ENCODE data around the gene TSPEAR. TPM values are rescaled to one million over a fixed set of nuclear protein-coding genes. Genes with fewer than 3 reads are reported as not detected.
"Not testable (repeated sequence)": the region's sequence is repeated elsewhere in the genome, so short reads cannot be mapped to it uniquely, and the experiment has no call there.

Gene TSPEAR
- total and polyA plus RNA-seq, 4 experiments from 2014 or later, result 0.07 TPM; not detected in 3

DNA sequence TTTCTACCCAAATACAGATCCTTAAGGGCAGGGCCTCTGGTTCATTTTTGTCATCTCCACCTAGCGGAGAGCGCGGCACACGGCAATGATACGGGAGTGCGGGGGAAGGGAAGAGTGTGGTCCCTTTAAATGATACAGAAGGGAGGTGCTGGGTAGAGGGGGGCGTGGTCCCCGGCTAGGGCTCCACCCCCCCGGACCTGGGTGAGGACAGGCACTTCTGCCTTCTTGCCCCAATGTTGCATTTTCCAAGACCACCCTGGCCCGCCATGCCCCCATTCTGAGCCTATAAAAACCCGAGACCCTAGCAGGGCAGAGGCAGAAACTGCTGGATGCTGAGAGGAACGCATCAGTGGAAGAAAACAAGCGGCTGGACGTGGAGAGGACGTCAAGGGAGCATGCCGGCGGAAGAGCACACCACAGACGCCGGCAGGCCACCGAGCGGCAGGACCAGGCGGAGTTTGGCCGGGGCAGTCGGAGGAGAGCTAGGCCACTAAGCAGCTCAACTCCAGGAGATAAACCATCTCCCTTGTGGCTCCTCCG, 226.0 kb downstream of the TSPEAR start:
- intact Hi-C loops (cut with micrococcal nuclease), result no loop called here
- CTCF ChIA-PET (ENCODE audit: partially characterized antibody), result no interaction called here

DNA sequence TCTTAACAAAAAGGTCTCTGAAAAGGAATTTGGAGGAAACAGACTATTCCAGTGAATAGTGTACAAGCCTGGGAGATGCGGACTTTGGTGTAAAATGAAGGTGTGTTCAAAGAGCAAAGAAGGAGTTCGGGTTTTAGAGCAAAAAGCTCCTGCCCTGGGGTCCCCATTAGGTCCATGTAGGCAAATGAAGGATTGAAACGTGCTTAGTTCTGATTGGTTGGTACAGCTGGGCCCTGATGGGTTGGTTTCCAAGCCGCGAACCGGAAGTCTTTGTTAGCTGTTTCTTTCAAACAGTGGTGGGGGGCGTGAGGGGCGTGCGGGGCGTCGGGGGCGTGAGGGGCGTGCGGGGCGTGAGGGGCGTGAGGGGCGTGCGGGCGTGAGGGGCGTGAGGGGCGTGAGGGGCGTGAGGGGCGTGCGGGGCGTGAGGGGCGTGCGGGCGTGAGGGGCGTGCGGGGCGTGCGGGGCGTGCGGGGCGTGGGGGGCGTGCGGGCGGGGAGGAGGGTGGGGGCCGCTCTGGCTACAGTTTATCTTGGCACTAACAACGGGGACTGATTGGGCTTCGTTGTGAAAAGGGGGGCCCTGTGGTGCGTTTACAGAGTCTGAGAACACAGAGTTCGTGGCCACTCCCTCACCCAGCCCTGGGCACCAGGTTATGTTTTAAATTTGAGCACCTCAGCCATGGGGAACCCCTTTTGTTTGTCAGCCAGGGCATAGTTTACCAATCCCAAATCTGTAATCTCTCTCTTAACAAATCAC, 226.7 kb downstream of the TSPEAR start:
- intact Hi-C loops (cut with micrococcal nuclease), result no loop called here
- peaks cover 0 to 5% (median 0%) of the 10 kb centered on the region in 8 donors for H3K9me3 Mint-ChIP-seq
- ChIA-PET POLR2A (ENCODE audit: partially characterized antibody) (no interaction called here), CTCF (ENCODE audit: partially characterized antibody) (interaction anchor here (0.9 kb wide), 1 partner anchor 11 kb away, joined by 4 read pairs; no protein-coding TSS in a partner anchor)
- peaks cover 0 to 4% (median 2%) of the 10 kb centered on the region in 4 donors for H3K4me1 Mint-ChIP-seq
- H3K27me3 ChIP-seq (ENCODE audit: insufficient read depth, low read length), result no peaks in the 10 kb centered on the region
- DNase-seq, result no peak
- H3K4me3 Mint-ChIP-seq, result peak overlapping the region in 4 of 8 donors; percentile 57 to 81 (median 70)
- H3K27ac ChIP-seq (ENCODE audit: low read depth, low read length), result no peak overlapping the region
- no peak overlapping the region for H3K4me3 ChIP-seq (ENCODE audit: low read length in 2 of 2)
- no peaks in the 10 kb centered on the region for H3K36me3 Mint-ChIP-seq
- H3K27ac Mint-ChIP-seq, result peak overlapping the region in 1 of 7 donors; percentile 50
- H3K4me1 ChIP-seq (ENCODE audit: insufficient read depth, low read length), result peaks cover under 1% of the 10 kb centered on the region
- no peaks in the 10 kb centered on the region for H3K36me3 ChIP-seq (ENCODE audit: insufficient read depth, low read length)
- no peaks in the 10 kb centered on the region for H3K9me3 ChIP-seq (ENCODE audit: control insufficient read depth in 1 of 2, low read length in 2 of 2)
- peaks cover 4 to 11% of the 10 kb centered on the region in 2 donors for H3K27me3 Mint-ChIP-seq

More for the DNA sequence above, 226.0 kb downstream of the TSPEAR start:
- Mint-ChIP-seq H3K27ac (peak overlapping the region in 3 of 7 donors; percentile 17 to 50 (median 42)), H3K4me3 (peak overlapping the region in 7 of 8 donors; percentile 34 to 81 (median 57)), H3K9me3 (peaks cover 0 to 5% (median 0%) of the 10 kb centered on the region in 8 donors), H3K4me1 (peaks cover 0 to 4% (median 2%) of the 10 kb centered on the region in 4 donors), H3K36me3 (no peaks in the 10 kb centered on the region), H3K27me3 (peaks cover 7 to 11% of the 10 kb centered on the region in 2 donors)
- H3K4me3 ChIP-seq (ENCODE audit: low read length in 2 of 2), result no peak overlapping the region
- H3K27ac ChIP-seq (ENCODE audit: low read depth, low read length), result no peak overlapping the region
- no peaks in the 10 kb centered on the region for H3K36me3 ChIP-seq (ENCODE audit: insufficient read depth, low read length)
- no peaks in the 10 kb centered on the region for H3K9me3 ChIP-seq (ENCODE audit: control insufficient read depth in 1 of 2, low read length in 2 of 2)
- no peaks in the 10 kb centered on the region for H3K27me3 ChIP-seq (ENCODE audit: insufficient read depth, low read length)
- no peaks in the 10 kb centered on the region for H3K4me1 ChIP-seq (ENCODE audit: insufficient read depth, low read length)
- POLR2A ChIA-PET (ENCODE audit: partially characterized antibody), result no interaction called here
- DNase-seq, result peak in 4 of 5 donors; percentile 14 to 53 (median 32)

DNA sequence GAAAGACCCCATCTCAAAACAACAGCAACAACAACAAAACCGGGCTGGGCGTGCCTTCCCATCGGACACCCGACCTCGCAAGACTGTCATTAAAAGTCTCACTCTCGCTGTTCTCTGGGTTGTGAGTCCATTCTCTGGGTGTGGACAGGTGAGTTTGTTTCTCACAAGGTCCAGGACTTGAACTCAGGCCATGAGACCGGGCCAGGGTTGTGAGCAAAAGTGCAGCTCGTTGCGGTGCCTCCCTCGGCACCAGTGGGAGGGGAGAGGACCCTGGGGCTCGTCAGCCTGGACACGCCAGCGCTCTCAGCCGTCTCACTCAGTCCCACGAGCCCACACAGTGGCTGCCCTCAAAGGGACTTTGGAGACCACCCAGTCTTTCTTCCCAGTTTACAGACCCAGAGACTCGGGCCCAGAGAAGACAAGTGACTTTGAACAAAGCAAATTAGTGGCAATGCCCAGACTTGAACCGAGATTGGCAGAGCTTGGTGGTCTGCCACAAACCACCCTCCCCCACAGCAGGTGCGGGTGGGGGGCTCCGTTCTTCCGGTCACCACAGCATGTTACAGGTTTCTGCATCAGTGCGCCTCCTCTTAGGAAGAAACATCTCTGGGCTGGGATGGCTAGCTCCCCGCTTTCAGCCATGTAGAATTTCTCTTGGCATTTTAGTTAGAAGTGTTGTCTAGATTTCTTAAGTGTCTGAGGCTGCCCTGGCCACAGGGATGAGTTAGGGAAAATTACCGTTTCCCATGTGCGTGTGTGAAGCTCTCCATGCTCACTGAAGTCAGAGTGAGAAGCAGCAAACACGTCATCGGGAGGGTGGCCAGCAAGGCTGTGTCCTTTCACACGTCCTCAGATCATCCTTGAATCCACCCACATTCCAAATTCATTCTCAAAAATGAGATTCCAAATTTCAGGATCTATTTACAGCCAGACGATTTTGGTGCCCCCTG, 227.8 kb downstream of the TSPEAR start:
- Histone ChIP-seq H3K4me1 (ENCODE audit: insufficient read depth, low read length) (peaks cover 3% of the 10 kb centered on the region), H3K9me3 (ENCODE audit: control insufficient read depth in 1 of 2, low read length in 2 of 2) (no peaks in the 10 kb centered on the region), H3K36me3 (ENCODE audit: insufficient read depth, low read length) (no peaks in the 10 kb centered on the region), H3K27ac (ENCODE audit: low read depth, low read length) (no peak overlapping the region), H3K4me3 (ENCODE audit: low read length in 2 of 2) (no peak overlapping the region), H3K27me3 (ENCODE audit: insufficient read depth, low read length) (no peaks in the 10 kb centered on the region)
- Mint-ChIP-seq H3K27ac (peak overlapping the region in 1 of 7 donors; percentile 36), H3K4me1 (peaks cover 0 to 8% (median 2%) of the 10 kb centered on the region in 4 donors), H3K27me3 (peaks cover 2 to 11% of the 10 kb centered on the region in 2 donors), H3K9me3 (peaks cover 0 to 5% (median 0%) of the 10 kb centered on the region in 8 donors), H3K4me3 (no peak overlapping the region), H3K36me3 (no peaks in the 10 kb centered on the region)
- intact Hi-C loops (cut with micrococcal nuclease), result no loop called here
- ChIA-PET POLR2A (ENCODE audit: partially characterized antibody) (no interaction called here), CTCF (ENCODE audit: partially characterized antibody) (interaction anchor here (0.9 kb wide), 1 partner anchor 12 kb away, joined by 4 read pairs; no protein-coding TSS in a partner anchor)
- no peak for DNase-seq

DNA sequence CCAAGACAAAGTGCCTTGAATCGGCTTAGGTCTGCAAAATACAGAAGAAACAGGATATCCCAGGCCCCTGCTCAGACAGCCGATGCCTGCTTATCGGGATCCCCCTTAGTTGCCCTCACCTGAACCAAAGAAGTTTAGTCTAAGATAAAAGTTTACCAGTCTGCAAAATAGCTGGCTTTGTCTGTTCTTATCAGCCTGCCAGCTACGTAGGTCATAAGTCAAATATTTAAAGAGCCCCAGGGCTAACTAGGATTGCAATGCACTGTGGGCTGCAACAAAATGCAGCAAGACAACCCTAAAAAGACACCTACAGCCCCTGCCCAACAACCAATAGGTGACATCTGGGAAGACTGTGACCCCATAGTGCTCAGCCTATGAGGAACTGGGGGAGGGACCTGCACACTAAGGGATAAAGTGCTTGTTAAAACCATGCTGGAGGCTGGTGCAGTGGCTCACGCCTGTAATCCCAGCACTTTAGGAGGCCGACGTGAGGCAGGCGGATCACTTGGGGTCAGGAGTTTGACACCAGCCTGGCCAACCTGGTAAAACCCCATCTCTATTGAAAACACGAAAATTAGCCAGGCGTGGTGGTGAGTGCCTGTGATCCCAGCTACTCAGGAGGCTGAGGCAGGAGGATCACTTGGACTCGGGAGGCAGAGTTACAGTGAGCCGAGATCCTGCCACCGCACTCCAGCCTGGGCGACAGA, 228.6 kb downstream of the TSPEAR start:
- Mint-ChIP-seq H3K27ac (peak overlapping the region in 1 of 7 donors; percentile 5), H3K27me3 (peaks cover 2 to 11% of the 10 kb centered on the region in 2 donors), H3K4me1 (peaks cover 0 to 8% (median 2%) of the 10 kb centered on the region in 4 donors), H3K36me3 (no peaks in the 10 kb centered on the region), H3K9me3 (peaks cover 0 to 2% (median 0%) of the 10 kb centered on the region in 8 donors), H3K4me3 (no peak overlapping the region)
- Histone ChIP-seq H3K36me3 (ENCODE audit: insufficient read depth, low read length) (no peaks in the 10 kb centered on the region), H3K4me3 (ENCODE audit: low read length in 2 of 2) (no peak overlapping the region), H3K9me3 (ENCODE audit: control insufficient read depth in 1 of 2, low read length in 2 of 2) (no peaks in the 10 kb centered on the region), H3K27me3 (ENCODE audit: insufficient read depth, low read length) (no peaks in the 10 kb centered on the region), H3K4me1 (ENCODE audit: insufficient read depth, low read length) (peaks cover 3% of the 10 kb centered on the region), H3K27ac (ENCODE audit: low read depth, low read length) (no peak overlapping the region)
- ChIA-PET CTCF (ENCODE audit: partially characterized antibody) (no interaction called here), POLR2A (ENCODE audit: partially characterized antibody) (no interaction called here)
- DNase-seq, result no peak
- intact Hi-C loops (cut with micrococcal nuclease), result no loop called here

DNA sequence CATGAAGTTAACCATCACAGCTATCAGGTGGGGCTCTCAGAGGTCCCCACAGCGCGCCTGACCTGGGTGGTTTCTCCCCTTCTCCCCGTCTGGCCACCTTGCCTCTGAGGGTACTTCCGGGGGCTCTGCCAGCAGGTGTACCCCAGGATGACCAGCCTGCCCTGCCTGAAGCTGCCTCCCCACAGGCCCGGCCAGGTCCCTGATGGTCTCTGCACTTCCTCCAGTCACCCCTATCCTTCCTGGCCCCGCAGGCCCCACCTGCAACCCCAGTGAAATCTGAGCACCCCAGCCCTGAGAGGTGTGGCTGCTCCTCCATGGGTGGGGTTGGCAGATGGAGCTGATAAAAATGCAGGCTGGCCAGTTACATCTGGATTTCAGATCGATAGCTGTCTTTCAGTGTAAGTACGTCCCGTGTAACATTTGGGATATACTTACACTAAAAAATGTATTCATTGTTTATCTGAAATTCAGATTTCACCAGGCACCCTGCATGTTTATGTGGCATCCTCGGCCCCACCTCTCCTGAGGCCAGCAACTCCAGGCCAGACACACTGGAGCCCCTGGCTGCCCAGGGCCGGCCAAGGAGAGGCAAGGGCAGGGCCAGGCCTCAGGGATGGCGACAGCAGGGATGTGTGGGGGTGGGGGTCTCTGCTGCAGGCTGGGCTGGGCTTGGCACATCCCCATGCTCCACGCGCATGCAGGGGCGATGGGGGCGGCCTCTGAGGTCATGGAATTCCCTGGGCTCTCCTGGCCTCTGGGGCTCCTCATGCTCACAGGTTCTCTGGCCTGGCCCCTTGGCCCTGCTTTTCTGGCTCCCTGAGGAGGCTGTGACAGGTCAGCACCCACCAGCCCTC, 230.9 kb downstream of the TSPEAR start:
- Histone ChIP-seq H3K4me3 (ENCODE audit: low read length in 2 of 2) (no peak overlapping the region), H3K27me3 (ENCODE audit: insufficient read depth, low read length) (no peaks in the 10 kb centered on the region), H3K4me1 (ENCODE audit: insufficient read depth, low read length) (peaks cover 3% of the 10 kb centered on the region), H3K36me3 (ENCODE audit: insufficient read depth, low read length) (no peaks in the 10 kb centered on the region), H3K27ac (ENCODE audit: low read depth, low read length) (no peak overlapping the region), H3K9me3 (ENCODE audit: control insufficient read depth in 1 of 2, low read length in 2 of 2) (no peaks in the 10 kb centered on the region)
- Mint-ChIP-seq H3K4me3 (no peak overlapping the region), H3K27me3 (peaks cover 2 to 9% of the 10 kb centered on the region in 2 donors), H3K4me1 (peaks cover 0 to 6% (median 0%) of the 10 kb centered on the region in 4 donors), H3K36me3 (no peaks in the 10 kb centered on the region), H3K9me3 (no peaks in the 10 kb centered on the region), H3K27ac (no peak overlapping the region)
- DNase-seq, result no peak
- intact Hi-C loops (cut with micrococcal nuclease), result no loop called here
- POLR2A ChIA-PET (ENCODE audit: partially characterized antibody), result no interaction called here
- CTCF ChIA-PET (ENCODE audit: partially characterized antibody), result interaction anchor here (0.7 to 1.4 kb wide), 5 partner anchors 9 to 321 kb away, joined by 3 to 5 read pairs (median 3); partner anchors contain the start of gene UBE2G2

DNA sequence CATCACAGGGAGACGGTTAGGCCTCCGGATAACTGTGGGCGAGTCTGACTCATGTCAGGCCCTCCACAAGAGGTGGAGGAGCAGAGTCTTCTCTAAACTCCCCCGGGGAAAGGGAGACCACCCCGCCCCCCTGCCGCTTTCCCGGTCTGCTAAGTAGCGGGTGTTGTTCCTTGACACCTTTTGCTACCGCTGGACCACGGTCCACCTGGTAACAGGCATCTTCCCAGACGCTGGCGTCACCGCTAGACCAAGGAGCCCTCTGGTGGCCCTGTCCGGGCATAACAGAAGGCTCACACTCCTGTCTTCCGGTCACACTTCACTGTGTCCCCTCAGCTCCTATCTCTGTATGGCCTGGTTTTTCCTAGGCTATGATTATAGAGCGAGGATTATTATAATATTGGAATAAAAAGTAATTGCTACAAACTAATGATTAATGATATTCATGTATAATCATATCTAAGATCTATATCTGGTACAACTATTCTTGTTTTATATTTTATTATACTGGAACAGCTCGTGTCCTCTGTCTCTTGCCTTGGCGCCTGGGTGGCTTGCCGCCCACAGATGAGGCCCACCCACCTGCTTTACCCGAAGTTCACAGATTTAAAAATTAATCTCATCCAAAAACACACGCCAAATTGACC, 231.7 kb downstream of the TSPEAR start:
- peak overlapping the region in 2 of 7 donors; percentile 25 to 47 for H3K27ac Mint-ChIP-seq
- H3K4me1 ChIP-seq (ENCODE audit: insufficient read depth, low read length); H3K27ac ChIP-seq (ENCODE audit: low read depth, low read length); H3K27me3 Mint-ChIP-seq; H3K27me3 ChIP-seq (ENCODE audit: insufficient read depth, low read length); H3K36me3 Mint-ChIP-seq; H3K36me3 ChIP-seq (ENCODE audit: insufficient read depth, low read length); POLR2A ChIA-PET (ENCODE audit: partially characterized antibody); H3K4me1 Mint-ChIP-seq; H3K9me3 ChIP-seq (ENCODE audit: control insufficient read depth in 1 of 2, low read length in 2 of 2); H3K4me3 ChIP-seq (ENCODE audit: low read length in 2 of 2); H3K9me3 Mint-ChIP-seq; intact Hi-C loops (cut with micrococcal nuclease): not testable (repeated sequence)
- H3K4me3 Mint-ChIP-seq, result peak overlapping the region in 1 of 8 donors; percentile 53
- peak in 4 of 5 donors; percentile 29 to 54 (median 36) for DNase-seq
- CTCF ChIA-PET (ENCODE audit: partially characterized antibody), result interaction anchor here (0.6 to 0.7 kb wide), 2 partner anchors 9 to 40 kb away, joined by 3 to 4 read pairs; no protein-coding TSS in a partner anchor

All from CD4-positive, alpha-beta memory T cell (primary cell).